COLO668 (cell line): ENCODE measurements around the gene SLC24A4.

Experiments
- DNase-seq: peaks from one replicate; lab custom pipeline; 2025; ENCODE audit not compliant: unreplicated experiment; lab: John Stamatoyannopoulos, UW

The SLC24A4 gene

GRCh38 chr14:92315050-92315805 lies 7.7 kb upstream of the SLC24A4 start:
- no peak for DNase-seq

- no peak for DNase-seq
These were observed 6.8 kb upstream of the SLC24A4 start for GRCh38 chr14:92316176-92316575.

GRCh38 chr14:92316937-92317336 lies 6.0 kb upstream of the SLC24A4 start:
- DNase-seq = no peak

GRCh38 chr14:92317511-92317910 lies 5.5 kb upstream of the SLC24A4 start:
- DNase-seq = no peak

GRCh38 chr14:92321701-92322100 lies 1.3 kb upstream of the SLC24A4 start:
- no peak for DNase-seq

- no peak for DNase-seq
These were observed 449 bp upstream of the SLC24A4 start for GRCh38 chr14:92322516-92322915.

DNA sequence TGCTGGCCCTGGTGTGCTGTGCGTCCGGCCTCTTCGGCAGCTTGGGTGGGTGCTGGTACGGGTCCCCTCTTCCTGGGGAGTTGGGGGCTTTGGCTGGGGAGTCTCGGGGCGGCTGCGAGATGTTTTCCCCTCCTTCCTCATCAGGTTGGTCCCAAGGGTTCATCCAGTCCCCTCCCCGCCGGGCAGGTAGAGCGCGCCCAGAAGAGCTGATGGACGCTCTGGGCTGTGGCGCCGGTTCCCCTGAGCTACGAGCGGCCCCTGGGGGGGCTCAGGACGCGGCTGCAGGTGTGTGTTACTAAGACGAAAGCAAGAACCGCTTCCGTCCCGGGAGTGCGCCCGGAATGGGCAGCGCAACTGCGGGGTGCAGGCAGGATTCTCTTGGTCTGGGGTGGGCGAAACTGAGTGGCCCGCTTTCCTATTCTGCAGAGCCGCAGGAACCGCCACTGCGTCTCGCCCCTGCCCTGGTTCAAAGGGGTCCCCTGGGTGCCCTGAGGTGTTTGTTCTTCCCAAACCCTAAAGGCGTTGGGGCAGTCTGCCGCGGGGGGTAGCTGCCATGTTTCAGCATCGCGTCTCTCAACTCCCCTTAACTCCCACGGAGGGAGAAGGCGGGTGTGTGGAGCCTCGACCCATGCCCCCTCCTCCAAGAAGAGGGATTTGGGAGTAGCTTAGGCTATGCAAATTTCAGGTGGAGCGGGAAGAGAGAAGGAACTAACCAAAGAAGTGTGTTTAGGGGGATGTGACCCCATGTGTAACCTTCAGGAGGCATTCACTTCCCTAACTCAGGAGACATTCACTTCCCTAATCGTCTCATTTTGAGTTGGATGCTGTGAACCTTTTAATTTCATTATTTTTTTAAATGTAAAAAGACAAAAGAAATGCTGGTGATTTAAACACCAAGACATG lies 1.2 kb downstream of the SLC24A4 start:
- no peak for DNase-seq

- no peak for DNase-seq
These were observed 2.9 kb downstream of the SLC24A4 start for GRCh38 chr14:92325835-92326234.

- DNase-seq = no peak
These were observed 5.8 kb downstream of the SLC24A4 start for GRCh38 chr14:92328664-92329255.

- no peak for DNase-seq
These were observed 11.1 kb downstream of the SLC24A4 start for GRCh38 chr14:92334050-92334449.

- no peak for DNase-seq
These were observed 13.4 kb downstream of the SLC24A4 start for GRCh38 chr14:92336363-92336762.

- DNase-seq = no peak
These were observed 16.5 kb downstream of the SLC24A4 start for GRCh38 chr14:92339426-92339825.

- no peak for DNase-seq
These were observed 17.1 kb downstream of the SLC24A4 start for GRCh38 chr14:92340071-92340470.

DNA sequence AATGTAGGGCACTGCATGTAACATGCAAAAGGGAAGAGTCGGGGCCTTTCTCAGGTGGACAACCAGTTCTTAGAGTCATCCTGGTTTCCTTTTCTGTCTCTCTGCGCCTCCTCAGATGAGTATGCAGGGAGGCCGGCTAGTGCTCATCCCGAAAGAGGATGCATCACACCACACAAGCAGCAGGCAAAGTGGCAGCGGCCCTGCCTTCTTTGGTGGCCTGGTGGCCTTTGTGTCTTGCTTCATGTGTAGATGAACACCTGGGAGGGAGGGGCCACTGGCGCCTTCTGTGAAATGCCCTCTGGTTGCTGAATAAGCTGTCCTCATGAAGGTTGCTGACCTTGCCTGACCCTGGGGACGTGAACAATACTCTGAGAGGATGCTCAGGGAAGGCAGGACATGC lies 18.0 kb downstream of the SLC24A4 start:
- DNase-seq = no peak

DNA sequence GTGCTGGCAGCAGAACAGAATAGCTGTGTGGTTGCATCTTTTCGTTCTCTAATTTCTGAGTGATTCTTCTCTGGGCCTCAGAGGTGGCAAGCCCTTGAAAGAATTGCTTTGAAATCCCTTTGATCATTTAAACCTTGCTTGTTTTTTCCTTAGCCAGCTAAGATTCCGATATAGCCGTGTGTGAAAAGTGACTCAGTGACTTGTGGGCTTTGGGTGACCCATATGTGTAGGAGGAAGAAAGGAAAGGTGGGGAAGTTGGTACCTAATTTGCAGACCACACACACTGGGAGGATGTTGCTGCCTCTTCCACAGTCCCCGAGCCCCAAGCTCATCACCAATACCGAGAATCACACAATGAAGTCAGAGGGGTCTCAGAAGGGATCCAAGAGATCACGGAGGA lies 18.8 kb downstream of the SLC24A4 start:
- no peak for DNase-seq

DNA sequence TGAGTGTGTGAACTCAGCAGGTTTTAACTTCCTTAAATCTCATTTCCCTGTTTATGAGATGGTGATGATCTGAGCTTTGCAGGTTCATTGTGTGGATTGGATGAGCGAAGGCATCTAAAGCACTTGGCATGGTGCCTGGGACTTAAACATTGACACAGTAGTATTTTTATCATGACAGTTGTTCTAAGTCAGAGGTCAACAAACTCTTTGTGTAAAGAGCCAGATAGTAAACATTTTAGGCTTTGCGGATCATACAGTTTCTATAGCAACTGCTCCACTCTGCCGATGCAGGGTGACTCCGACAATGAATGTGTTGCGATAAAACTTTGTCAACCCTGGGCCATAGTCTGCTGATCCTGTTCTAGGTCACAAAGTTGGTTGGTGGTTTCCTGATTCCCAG lies 25.2 kb downstream of the SLC24A4 start:
- DNase-seq = peak; percentile 90

GRCh38 chr14:92351750-92352149 lies 28.8 kb downstream of the SLC24A4 start:
- DNase-seq = no peak

DNA sequence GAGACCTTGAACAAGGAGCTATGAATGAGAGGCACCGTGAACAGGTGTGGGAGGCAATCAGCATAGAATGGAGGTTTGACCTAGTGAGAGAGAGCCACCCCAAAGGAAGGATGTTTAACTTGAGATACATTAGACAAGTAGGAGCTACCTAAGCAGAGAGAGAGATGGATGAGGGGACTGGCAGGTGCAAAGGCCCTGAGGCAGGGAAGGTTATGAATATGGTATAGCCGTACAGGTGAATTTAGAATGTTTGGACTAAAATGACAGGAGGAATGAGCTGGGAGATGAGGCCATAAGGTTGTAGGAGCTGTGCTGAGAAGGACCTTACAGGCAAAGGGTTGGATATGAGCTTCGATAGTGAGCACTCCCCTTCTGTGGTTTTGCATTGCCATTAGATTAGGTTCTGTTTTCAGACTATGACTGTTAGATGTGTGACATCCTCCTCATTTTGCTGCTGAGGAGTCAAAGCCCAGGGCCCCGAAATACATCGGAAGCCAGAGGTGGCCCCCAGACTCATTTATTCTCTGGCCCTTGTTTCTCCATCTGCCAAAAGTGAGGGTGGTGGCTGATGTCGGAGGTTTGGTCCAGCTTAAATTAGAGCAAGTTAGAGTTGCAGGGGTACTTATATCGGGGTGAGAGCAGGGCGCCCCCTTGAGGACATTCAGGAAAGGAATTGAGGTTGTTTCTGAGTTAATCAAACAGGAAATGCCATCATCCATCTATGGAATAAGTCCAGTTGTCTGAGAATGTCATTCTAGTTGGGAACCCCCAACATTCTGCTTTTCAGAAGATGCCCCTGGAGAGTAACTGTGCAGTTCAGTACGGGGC lies 29.4 kb downstream of the SLC24A4 start:
- DNase-seq = peak; percentile 22

DNA sequence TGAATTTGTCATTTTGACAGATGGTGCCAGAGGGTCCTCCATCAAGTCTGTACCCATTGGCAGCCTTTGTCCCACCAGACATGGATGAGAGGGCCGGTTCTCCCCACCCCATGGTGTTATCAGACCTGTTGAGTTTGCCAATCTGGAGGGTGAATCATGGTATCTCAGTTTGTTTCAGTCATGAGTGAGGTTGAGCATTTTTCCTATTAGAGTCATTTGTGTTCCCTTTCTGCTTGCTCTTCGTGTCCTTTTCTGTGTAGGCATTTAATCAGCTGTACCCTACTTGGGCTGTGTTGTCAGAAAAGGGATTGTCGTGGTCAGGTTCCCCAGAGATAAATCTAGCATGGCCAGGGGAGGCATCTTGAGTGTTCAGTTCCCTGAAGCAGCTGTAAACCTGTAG lies 30.5 kb downstream of the SLC24A4 start:
- no peak for DNase-seq

DNA sequence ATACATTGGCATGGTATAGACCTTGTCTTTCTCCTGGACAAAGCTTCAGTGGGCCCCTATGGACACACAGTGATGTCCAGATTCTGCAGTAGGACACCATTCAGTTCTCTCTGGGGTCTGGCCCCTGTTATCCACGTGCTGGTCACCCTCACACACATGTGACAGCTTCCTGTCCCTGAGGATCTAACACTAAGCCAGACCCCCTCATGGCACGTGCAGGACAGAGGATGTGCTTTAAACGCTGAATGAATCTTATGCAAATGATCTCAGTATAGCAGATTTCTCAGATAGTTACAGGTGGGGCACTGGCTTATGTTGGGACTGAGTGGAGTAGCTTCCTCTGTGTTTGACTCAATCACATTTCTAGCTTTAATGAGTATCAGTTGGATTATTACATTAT lies 33.7 kb downstream of the SLC24A4 start:
- no peak for DNase-seq
